ENCODE data around the gene ISG15.
"Not testable (repeated sequence)": the region's sequence is repeated elsewhere in the genome, so short reads cannot be mapped to it uniquely, and the experiment has no call there.

DNA sequence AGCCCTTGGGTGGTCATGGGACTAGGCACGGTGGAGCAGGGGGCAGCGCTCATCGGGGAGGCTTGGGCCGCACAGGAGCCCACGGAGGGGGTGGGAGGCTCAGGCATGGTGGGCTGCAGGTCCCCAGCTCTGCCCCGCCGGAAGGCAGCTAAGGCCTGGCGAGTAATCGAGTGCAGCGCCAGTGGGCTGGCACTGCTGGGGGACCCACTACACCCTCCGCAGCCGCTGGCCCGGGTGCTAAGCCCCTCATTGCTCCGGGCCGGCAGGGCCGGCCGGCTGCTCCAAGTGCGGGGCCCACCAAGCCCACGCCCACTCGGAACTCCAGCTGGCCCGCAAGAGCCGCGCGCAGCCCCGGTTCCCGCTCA is 5.0 kb downstream of the ISG15 start:
- TF ChIP-seq POLR2A (IDR thresholded peaks at IDR 0.05), result not testable (repeated sequence)
- TF ChIP-seq, protein P1, sequence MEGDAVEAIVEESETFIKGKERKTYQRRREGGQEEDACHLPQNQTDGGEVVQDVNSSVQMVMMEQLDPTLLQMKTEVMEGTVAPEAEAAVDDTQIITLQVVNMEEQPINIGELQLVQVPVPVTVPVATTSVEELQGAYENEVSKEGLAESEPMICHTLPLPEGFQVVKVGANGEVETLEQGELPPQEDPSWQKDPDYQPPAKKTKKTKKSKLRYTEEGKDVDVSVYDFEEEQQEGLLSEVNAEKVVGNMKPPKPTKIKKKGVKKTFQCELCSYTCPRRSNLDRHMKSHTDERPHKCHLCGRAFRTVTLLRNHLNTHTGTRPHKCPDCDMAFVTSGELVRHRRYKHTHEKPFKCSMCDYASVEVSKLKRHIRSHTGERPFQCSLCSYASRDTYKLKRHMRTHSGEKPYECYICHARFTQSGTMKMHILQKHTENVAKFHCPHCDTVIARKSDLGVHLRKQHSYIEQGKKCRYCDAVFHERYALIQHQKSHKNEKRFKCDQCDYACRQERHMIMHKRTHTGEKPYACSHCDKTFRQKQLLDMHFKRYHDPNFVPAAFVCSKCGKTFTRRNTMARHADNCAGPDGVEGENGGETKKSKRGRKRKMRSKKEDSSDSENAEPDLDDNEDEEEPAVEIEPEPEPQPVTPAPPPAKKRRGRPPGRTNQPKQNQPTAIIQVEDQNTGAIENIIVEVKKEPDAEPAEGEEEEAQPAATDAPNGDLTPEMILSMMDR (IDR thresholded peaks at IDR 0.05), result not testable (repeated sequence)
